GM23338 (cell line): Measurements from ENCODE around the gene ZFYVE27. TPM values are rescaled to one million over a fixed set of nuclear protein-coding genes. Genes with fewer than 3 reads are reported as not detected.

ENCODE experiments used
- ATAC-seq: fragments of 200-7000 bp; cut with Tn5 transposase; 3 replicates; pipeline ENCODE4 v1.9.1; 2020
- DNase-seq: peaks from one replicate; pipeline ENCODE4 v3.0.0-alpha.2; 2015; ENCODE audit warnings: low spot score
- H2AFZ ChIP-seq: fragments of 200-600 bp; sonication (generic); 2 replicates; pipeline ENCODE4 v1.8.0; 2016; ENCODE audit warnings: antibody characterized with exemption, mild to moderate bottlenecking, moderate library complexity
- H3F3A ChIP-seq: fragments of 200-600 bp; sonication (generic); replicated peaks from 2 replicates; pipeline ENCODE4 v1.8.0; 2017; ENCODE audit warnings: antibody characterized with exemption, mixed run types, low read depth
- H3K27ac ChIP-seq: fragments of 200-600 bp; sonication (generic); 2 replicates; pipeline ENCODE4 v1.6.1; 2016; ENCODE audit warnings: low read depth
- H3K27me3 ChIP-seq: fragments of 200-600 bp; sonication (generic); 2 replicates; pipeline ENCODE4 v1.8.0; 2016; ENCODE audit warnings: mild to moderate bottlenecking, mixed run types, moderate library complexity; ENCODE audit not compliant: insufficient read depth
- H3K36me3 ChIP-seq: fragments of 200-600 bp; sonication (generic); 2 replicates; pipeline ENCODE4 v1.8.0; 2016; ENCODE audit warnings: mild to moderate bottlenecking; ENCODE audit not compliant: insufficient read depth
- H3K4me1 ChIP-seq: fragments of 200-600 bp; sonication (generic); 2 replicates; pipeline ENCODE4 v1.8.0; 2016; ENCODE audit warnings: mild to moderate bottlenecking, moderate library complexity; ENCODE audit not compliant: insufficient read depth
- H3K4me2 ChIP-seq: fragments of 200-600 bp; sonication (generic); 2 replicates; pipeline ENCODE4 v1.7.1; 2017; ENCODE audit warnings: mixed run types
- H3K4me3 ChIP-seq: fragments of 200-600 bp; sonication (generic); 2 replicates; pipeline ENCODE4 v1.6.1; 2016; ENCODE audit warnings: mixed run types
- H3K79me2 ChIP-seq: fragments of 200-600 bp; sonication (generic); replicated peaks from 2 replicates; pipeline ENCODE4 v1.8.0; 2017; ENCODE audit warnings: mild to moderate bottlenecking; ENCODE audit not compliant: insufficient read depth
- H3K9me2 ChIP-seq: fragments of 200-600 bp; sonication (generic); 2 replicates; pipeline ENCODE4 v1.8.0; 2017; ENCODE audit not compliant: insufficient read depth
- H4K20me1 ChIP-seq: fragments of 200-600 bp; sonication (generic); replicated peaks from 2 replicates; pipeline ENCODE4 v1.8.0; 2017; ENCODE audit warnings: mild to moderate bottlenecking; ENCODE audit not compliant: insufficient read depth
- H3K27ac Mint-ChIP-seq: 2 replicates; pipeline ENCODE4 v1.8.0; 2020; ENCODE audit warnings: inconsistent platforms, mild to moderate bottlenecking, moderate library complexity, mixed read lengths
- H3K27me3 Mint-ChIP-seq: 3 replicates; pipeline ENCODE4 v1.8.0; 2022; ENCODE audit warnings: low read depth, mild to moderate bottlenecking, moderate library complexity, mixed read lengths, inconsistent platforms; ENCODE audit not compliant: insufficient read depth, poor library complexity
- H3K36me3 Mint-ChIP-seq: 3 replicates; pipeline ENCODE4 v1.8.0; 2021; ENCODE audit warnings: low read depth, mild to moderate bottlenecking, inconsistent platforms, moderate library complexity, mixed read lengths
- H3K4me1 Mint-ChIP-seq: 3 replicates; pipeline ENCODE4 v1.8.0; 2020; ENCODE audit warnings: mild to moderate bottlenecking, inconsistent platforms, mixed read lengths
- H3K4me3 Mint-ChIP-seq: 3 replicates; pipeline ENCODE4 v1.8.0; 2021; ENCODE audit warnings: moderate library complexity, mild to moderate bottlenecking, inconsistent platforms, mixed read lengths
- H3K9me3 Mint-ChIP-seq: 3 replicates; pipeline ENCODE4 v1.8.0; 2020; ENCODE audit warnings: moderate library complexity, mild to moderate bottlenecking, inconsistent platforms, mixed read lengths
- CREB1 ChIP-seq: fragments of 250-450 bp; sonication (Bioruptor Pico); IDR thresholded peaks from 2 replicates; pipeline ENCODE4 v1.5.0; 2020; ENCODE audit warnings: low read depth, mild to moderate bottlenecking, moderate library complexity
- CTCF ChIP-seq, 2 experiments: fragments of 200-600 bp in 1 of 2; sonication (generic) in 1 of 2; conservative IDR thresholded peaks; 2 replicates each; pipeline versions ENCODE4 v1.5.1 to v1.6.1; 2016 to 2017; ENCODE audit warnings: antibody characterized with exemption in 2 of 2, low read depth in 2 of 2, mild to moderate bottlenecking in 2 of 2, moderate library complexity in 1 of 2
- ETS1 ChIP-seq: IDR thresholded peaks from 2 replicates; pipeline ENCODE4 v1.6.1; 2016; ENCODE audit warnings: antibody characterized with exemption
- EZH2phosphoT487 ChIP-seq: fragments of 200-600 bp; sonication (generic); IDR thresholded peaks from one replicate; pipeline ENCODE4 v1.8.1; 2018; ENCODE audit warnings: antibody characterized with exemption; ENCODE audit not compliant: unreplicated experiment
- NANOG ChIP-seq: IDR thresholded peaks from 2 replicates; pipeline ENCODE4 v1.6.1; 2016; ENCODE audit warnings: antibody characterized with exemption, borderline replicate concordance
- POLR2AphosphoS5 ChIP-seq: IDR thresholded peaks from 2 replicates; pipeline ENCODE4 v1.6.1; 2016; ENCODE audit warnings: antibody characterized with exemption, low read depth
- REST ChIP-seq: IDR thresholded peaks from one replicate; pipeline ENCODE4 v1.6.1; 2018; ENCODE audit warnings: antibody characterized with exemption; ENCODE audit not compliant: unreplicated experiment
- STAT1 ChIP-seq: IDR thresholded peaks from one replicate; pipeline ENCODE4 v1.6.1; 2016; ENCODE audit warnings: antibody characterized with exemption; ENCODE audit not compliant: unreplicated experiment
- ZNF331 ChIP-seq: fragments of 250-450 bp; sonication (Bioruptor Pico); IDR thresholded peaks from 2 replicates; pipeline ENCODE4 v1.5.0; 2020; ENCODE audit warnings: low read depth, mild to moderate bottlenecking, moderate library complexity
- polyA plus RNA-seq: library from polyadenylated mRNA; unstranded; fragments of >200 nt; fragmentation: Nextera tagmentation; extraction: Ambion mirVana; gene quantifications from 2 replicates; pipeline ENCODE4 v1.2.1, GENCODE V29; 2016
- total RNA-seq: library from RNA; depleted of rRNA; stranded (reverse); fragments of >200 nt; shearing (Covaris generic); gene quantifications from 2 replicates; pipeline ENCODE4 v1.2.3, GENCODE V29; 2014

ZFYVE27 gene
- total and polyA plus RNA-seq, 2 experiments from 2014 or later, result 15.0 to 25.8 TPM

GRCh38 chr10:97798958-97799610 is 62.2 kb downstream of the ZFYVE27 start (continued):
- TF ChIP-seq ETS1 (no peak), CREB1 (no peak)

- H3K9me2 ChIP-seq, result no peaks in the 10 kb centered on the region; the same call in 1 of the 2 replicates
- H3K27ac ChIP-seq, result no peak overlapping the region
- no peak for ATAC-seq
- H3K4me1 Mint-ChIP-seq, result peaks cover 6% of the 10 kb centered on the region
- TF ChIP-seq POLR2AphosphoS5, result no peak
- TF ChIP-seq REST, result no peak
- TF ChIP-seq STAT1, result no peak
- no peak for TF ChIP-seq CTCF (conservative IDR thresholded peaks at IDR 0.05; ENCODE audit: low read depth in 2 of 2)
- TF ChIP-seq EZH2phosphoT487, result no peak
- TF ChIP-seq NANOG, result no peak
- no peak for TF ChIP-seq CREB1
- TF ChIP-seq ZNF331 (CRISPR knock-in tag), result no peak
- H3K4me1 ChIP-seq, result no peaks in the 10 kb centered on the region; the same call in 1 of the 2 replicates
- H4K20me1 ChIP-seq, result no peaks in the 10 kb centered on the region
- no peak overlapping the region for H3K4me2 ChIP-seq
- peaks cover 16% of the 10 kb centered on the region for H3K9me3 Mint-ChIP-seq
- no peak overlapping the region for H3K27ac Mint-ChIP-seq
- H3K4me3 ChIP-seq, result no peak overlapping the region
- H3K4me3 Mint-ChIP-seq, result no peak overlapping the region
- H3K79me2 ChIP-seq, result no peaks in the 10 kb centered on the region
- H3F3A ChIP-seq, result no peaks in the 10 kb centered on the region
- no peaks in the 10 kb centered on the region; the same call in none of the 2 replicates for H3K36me3 ChIP-seq
- no peaks in the 10 kb centered on the region for H3K36me3 Mint-ChIP-seq
- no peak overlapping the region for H2AFZ ChIP-seq
- no peak for DNase-seq
- H3K27me3 ChIP-seq, result no peaks in the 10 kb centered on the region
- H3K27me3 Mint-ChIP-seq, result peaks cover 6% of the 10 kb centered on the region
These were observed 63.5 kb downstream of the ZFYVE27 start for GRCh38 chr10:97800474-97800873.
